Spleen (tissue), 7 donors: ENCODE results near the gene ZNF570.

Experiments used
- CTCF ChIP-seq, 11 experiments: fragments of 200-600 bp in 7 of 11; fragments of 450-650 bp in 4 of 11; sonication (generic) in 4 of 11; IDR thresholded peaks in 8 of 11; conservative IDR thresholded peaks in 3 of 11; 1 replicate in 7 of 11; 2 replicates in 4 of 11; pipeline versions ENCODE4 v1.4.0 to v1.8.0; 2016 to 2021; ENCODE audit warnings: antibody characterized with exemption in 11 of 11, inconsistent platforms in 4 of 11, mild to moderate bottlenecking in 1 of 11
- POLR2A ChIP-seq, 3 donors: fragments of 450-650 bp; IDR thresholded peaks; one replicate each; pipeline ENCODE4 v1.5.1; 2017; ENCODE audit warnings: antibody characterized with exemption in 3 of 3, mild to moderate bottlenecking in 1 of 3
- donor health status: DM: no; HTN: no; CAD: no; lungs with moderate emphysema.
- donor health status: DM: no; HTN: no; CAD: no.
- donor health status: DM: no; HTN: no; CAD: no.

DNA sequence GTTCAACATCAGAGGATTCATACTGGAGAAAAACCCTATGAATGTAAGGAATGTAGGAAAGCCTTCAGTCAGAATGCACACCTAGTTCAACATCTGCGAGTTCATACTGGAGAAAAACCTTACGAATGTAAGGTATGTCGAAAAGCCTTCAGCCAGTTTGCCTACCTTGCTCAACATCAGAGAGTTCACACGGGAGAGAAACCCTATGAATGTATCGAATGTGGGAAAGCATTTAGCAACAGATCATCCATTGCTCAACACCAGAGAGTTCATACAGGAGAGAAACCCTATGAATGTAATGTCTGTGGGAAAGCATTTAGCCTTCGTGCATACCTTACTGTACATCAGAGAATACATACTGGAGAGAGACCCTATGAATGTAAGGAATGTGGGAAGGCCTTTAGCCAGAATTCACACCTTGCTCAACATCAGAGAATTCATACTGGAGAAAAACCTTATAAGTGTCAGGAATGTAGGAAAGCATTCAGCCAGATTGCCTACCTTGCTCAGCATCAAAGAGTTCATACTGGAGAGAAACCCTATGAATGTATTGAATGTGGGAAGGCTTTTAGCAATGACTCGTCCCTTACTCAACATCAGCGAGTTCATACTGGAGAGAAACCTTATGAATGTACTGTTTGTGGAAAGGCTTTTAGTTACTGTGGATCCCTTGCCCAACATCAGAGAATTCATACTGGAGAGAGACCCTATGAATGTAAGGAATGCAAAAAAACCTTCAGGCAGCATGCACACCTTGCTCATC, 15.4 kb downstream of the ZNF570 start:
- TF ChIP-seq CTCF (IDR thresholded peaks at IDR 0.05 in 8 of 11, conservative IDR thresholded peaks at IDR 0.05 in 3 of 11): no peak
- TF ChIP-seq POLR2A (IDR thresholded peaks at IDR 0.05): no peak
